ENCODE measurements around the gene PUSL1.
A peak's percentile ranks its signal among the peaks of the same experiment; 100 is the strongest.

The PUSL1 gene

DNA sequence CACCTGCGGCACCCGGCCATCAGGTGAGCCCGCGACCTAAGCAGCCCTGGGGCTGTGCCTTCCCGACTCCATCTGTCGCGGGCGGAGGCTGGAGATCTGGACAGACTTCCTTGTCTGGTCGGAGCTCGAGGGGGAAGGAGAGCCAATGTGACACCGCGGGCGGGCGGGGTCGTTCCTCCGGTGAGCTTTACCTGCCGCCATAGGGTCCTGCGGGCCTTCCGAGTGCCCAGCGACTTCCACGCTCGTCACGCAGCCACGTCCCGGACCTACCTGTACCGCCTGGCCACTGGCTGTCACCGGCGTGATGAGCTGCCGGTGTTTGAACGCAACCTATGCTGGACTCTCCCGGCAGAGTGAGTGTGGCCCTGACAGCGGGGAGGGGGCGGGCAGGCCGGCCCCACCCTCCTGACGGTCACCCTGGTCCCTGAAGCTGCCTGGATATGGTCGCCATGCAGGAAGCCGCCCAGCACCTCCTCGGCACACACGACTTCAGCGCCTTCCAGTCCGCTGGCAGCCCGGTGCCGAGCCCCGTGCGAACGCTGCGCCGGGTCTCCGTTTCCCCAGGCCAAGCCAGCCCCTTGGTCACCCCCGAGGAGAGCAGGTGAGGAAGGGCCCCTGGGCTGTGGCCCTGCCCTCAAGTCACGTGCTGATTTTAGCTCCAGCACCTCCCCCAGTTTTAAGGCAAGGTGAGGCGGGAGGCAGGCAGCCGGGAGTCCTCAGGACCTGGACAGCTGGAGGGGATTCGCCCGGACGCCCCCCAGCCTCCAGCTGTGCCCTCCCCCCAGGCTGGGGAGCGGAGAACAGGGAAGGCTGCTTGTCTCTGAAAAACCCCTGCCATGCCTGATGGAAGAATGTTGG, 1.1 kb downstream of the PUSL1 start:
- DNase-seq: no peak
- Histone ChIP-seq H3K27ac (ENCODE audit: insufficient read depth, low read length, poor library complexity, severe bottlenecking) (peak overlapping the region; percentile 75), H3K9me3 (ENCODE audit: control insufficient read depth, low read length) (no peaks in the 10 kb centered on the region), H3K4me3 (ENCODE audit: insufficient read depth, low read depth, low read length, poor library complexity, severe bottlenecking) (peak overlapping the region; percentile 84), H3K27me3 (replicated peaks; ENCODE audit: control insufficient read depth, insufficient read depth, low read length, poor library complexity, severe bottlenecking) (no peaks in the 10 kb centered on the region), H3K36me3 (ENCODE audit: control insufficient read depth, insufficient read depth, low read length) (peaks cover 40% of the 10 kb centered on the region), H3K4me1 (ENCODE audit: control insufficient read depth, insufficient read depth, low read length, poor library complexity, severe bottlenecking) (peaks cover 35% of the 10 kb centered on the region)

DNA sequence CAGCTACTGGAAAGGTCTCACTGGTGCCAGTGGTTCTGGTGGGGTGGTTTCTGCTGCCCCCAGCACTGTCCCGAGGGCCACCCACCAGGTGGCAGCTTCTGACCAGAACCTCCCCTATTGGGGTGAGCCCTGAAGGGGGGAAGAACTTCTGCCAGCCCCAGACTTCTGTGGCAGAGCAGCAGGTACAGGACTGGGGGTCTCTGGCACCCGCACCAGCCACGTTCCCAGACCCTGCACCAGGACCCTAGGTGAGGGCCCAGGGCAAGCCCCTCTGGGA, 1.6 kb downstream of the PUSL1 start:
- DNase-seq: no peak
- H3K9me3 ChIP-seq (ENCODE audit: control insufficient read depth, low read length): no peaks in the 10 kb centered on the region
- no peaks in the 10 kb centered on the region for H3K27me3 ChIP-seq (replicated peaks; ENCODE audit: control insufficient read depth, insufficient read depth, low read length, poor library complexity, severe bottlenecking)
- H3K4me1 ChIP-seq (ENCODE audit: control insufficient read depth, insufficient read depth, low read length, poor library complexity, severe bottlenecking): peaks cover 30% of the 10 kb centered on the region
- H3K4me3 ChIP-seq (ENCODE audit: insufficient read depth, low read depth, low read length, poor library complexity, severe bottlenecking): no peak overlapping the region
- no peak overlapping the region for H3K27ac ChIP-seq (ENCODE audit: insufficient read depth, low read length, poor library complexity, severe bottlenecking)
- peaks cover 41% of the 10 kb centered on the region for H3K36me3 ChIP-seq (ENCODE audit: control insufficient read depth, insufficient read depth, low read length)

DNA sequence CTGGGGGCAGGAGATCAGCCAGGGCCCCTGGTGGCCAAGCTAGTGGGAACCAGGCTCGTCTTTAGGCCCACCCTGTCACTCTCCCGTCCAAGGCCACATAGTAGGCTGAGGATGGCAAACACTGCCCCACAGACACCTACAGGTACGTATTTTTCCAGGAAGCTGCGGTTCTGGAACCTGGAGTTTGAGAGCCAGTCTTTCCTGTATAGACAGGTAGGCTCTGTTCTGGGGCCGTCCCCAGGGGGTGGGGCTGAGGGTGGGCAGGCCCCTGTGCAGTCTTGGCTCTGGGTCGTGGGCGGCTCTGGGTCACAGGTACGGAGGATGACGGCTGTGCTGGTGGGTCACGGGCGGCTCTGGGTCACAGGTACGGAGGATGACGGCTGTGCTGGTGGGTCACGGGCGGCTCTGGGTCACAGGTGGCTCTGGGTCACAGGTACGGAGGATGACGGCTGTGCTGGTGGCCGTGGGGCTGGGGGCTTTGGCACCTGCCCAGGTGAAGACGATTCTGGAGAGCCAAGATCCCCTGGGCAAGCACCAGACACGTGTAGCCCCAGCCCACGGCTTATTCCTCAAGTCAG, 2.2 kb downstream of the PUSL1 start:
- Histone ChIP-seq H3K9me3 (ENCODE audit: control insufficient read depth, low read length) (no peaks in the 10 kb centered on the region), H3K4me3 (ENCODE audit: insufficient read depth, low read depth, low read length, poor library complexity, severe bottlenecking) (no peak overlapping the region), H3K27ac (ENCODE audit: insufficient read depth, low read length, poor library complexity, severe bottlenecking) (no peak overlapping the region), H3K36me3 (ENCODE audit: control insufficient read depth, insufficient read depth, low read length) (peaks cover 44% of the 10 kb centered on the region), H3K27me3 (replicated peaks; ENCODE audit: control insufficient read depth, insufficient read depth, low read length, poor library complexity, severe bottlenecking) (no peaks in the 10 kb centered on the region), H3K4me1 (ENCODE audit: control insufficient read depth, insufficient read depth, low read length, poor library complexity, severe bottlenecking) (peaks cover 25% of the 10 kb centered on the region)
- DNase-seq: no peak

DNA sequence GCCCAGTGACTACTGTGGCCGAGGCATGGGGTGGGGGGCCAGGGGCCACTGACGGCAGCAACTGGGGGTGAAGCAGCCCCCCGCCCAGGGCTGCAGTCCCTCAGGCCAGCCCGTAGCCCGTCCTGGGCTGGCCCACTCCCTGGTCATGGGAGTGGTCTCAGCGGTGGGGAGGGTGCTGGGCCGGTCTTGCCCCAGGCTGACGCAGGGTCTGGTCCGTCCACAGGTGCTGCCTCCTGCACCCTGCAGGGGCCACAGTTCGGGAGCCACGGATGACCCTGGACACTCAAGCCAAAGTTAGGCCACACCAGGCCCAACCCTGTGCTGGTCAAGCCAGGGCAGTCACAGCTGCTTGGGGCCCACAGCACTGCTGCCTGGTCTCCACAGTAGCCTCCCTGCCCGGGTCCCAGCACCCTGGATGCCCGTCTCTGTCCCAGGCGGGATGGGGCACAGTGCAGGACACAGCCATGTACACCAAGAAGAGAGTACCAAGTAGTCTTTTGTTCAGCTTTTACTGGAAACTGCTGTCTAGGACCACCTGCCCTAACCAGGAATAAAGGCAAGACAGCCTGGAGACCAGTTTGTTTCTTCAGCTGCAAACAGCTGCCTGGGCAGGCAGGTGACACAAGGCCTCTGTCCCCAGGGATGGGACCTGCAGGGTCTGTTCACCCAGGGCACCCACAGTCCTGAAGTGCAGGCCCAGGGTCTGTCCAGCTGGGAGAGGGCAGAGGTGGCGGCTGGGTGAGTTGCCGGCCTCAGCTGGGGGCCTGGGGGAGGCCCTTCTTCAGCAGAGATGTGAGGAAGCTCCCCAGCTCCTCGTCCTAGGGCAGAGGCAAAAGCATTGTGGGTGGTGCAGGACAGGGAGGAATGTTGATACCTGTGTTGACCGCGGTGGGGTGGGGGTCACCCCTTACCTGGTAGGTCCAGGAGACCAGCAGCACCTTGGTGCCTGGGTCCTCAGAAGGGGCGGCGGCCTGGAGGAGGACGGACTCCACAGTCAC, 3.0 kb downstream of the PUSL1 start:
- Histone ChIP-seq H3K9me3 (ENCODE audit: control insufficient read depth, low read length) (no peaks in the 10 kb centered on the region), H3K27ac (ENCODE audit: insufficient read depth, low read length, poor library complexity, severe bottlenecking) (no peak overlapping the region), H3K27me3 (replicated peaks; ENCODE audit: control insufficient read depth, insufficient read depth, low read length, poor library complexity, severe bottlenecking) (no peaks in the 10 kb centered on the region), H3K4me1 (ENCODE audit: control insufficient read depth, insufficient read depth, low read length, poor library complexity, severe bottlenecking) (peaks cover 17% of the 10 kb centered on the region), H3K4me3 (ENCODE audit: insufficient read depth, low read depth, low read length, poor library complexity, severe bottlenecking) (no peak overlapping the region), H3K36me3 (ENCODE audit: control insufficient read depth, insufficient read depth, low read length) (peaks cover 44% of the 10 kb centered on the region)
- no peak for DNase-seq

DNA sequence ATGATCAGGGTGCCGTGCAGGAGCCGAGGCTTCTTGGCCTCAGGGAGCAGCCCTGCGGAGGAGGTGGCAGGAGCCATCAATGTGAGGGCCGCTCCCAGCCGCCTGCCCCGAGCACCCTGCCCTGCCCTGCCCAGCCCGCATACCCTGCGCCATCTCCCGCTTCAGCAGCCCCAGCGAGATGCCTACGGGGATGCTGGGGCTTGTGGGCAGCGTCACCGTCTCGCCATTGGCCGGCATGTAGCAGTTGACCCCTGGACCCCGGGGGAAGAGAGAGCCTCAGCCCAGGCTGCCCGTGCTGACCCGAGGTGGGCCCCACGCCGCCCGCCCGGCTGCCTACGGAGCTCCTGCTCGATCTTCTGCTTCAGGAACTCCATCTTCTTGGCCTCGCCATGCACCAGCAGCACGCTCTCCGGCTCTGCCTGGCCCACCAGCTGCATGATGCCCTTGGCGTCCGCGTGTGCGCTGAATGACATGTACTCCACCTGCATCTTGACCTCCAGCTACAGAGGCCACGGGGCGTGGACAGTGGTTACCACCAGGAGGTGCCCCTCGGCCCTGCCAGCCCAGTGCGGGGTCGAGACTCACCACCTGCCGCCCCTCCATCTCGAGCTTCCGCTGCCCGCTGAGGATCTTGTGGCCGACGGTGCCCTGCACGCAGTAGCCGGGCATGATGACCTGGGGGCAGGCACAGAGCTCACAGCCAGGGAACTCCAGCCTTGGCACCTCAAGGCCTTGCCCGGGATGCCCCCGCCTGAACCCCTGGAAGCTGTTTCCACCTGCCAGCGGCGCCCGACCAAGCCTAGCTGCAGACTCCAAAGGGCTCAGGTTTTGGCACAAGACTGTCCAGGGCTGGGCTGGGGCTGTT, 4.3 kb downstream of the PUSL1 start:
- Histone ChIP-seq H3K27me3 (replicated peaks; ENCODE audit: control insufficient read depth, insufficient read depth, low read length, poor library complexity, severe bottlenecking) (no peaks in the 10 kb centered on the region), H3K4me1 (ENCODE audit: control insufficient read depth, insufficient read depth, low read length, poor library complexity, severe bottlenecking) (peaks cover 7% of the 10 kb centered on the region), H3K9me3 (ENCODE audit: control insufficient read depth, low read length) (no peaks in the 10 kb centered on the region), H3K36me3 (ENCODE audit: control insufficient read depth, insufficient read depth, low read length) (peaks cover 44% of the 10 kb centered on the region), H3K27ac (ENCODE audit: insufficient read depth, low read length, poor library complexity, severe bottlenecking) (no peak overlapping the region), H3K4me3 (ENCODE audit: insufficient read depth, low read depth, low read length, poor library complexity, severe bottlenecking) (no peak overlapping the region)
- no peak for DNase-seq

DNA sequence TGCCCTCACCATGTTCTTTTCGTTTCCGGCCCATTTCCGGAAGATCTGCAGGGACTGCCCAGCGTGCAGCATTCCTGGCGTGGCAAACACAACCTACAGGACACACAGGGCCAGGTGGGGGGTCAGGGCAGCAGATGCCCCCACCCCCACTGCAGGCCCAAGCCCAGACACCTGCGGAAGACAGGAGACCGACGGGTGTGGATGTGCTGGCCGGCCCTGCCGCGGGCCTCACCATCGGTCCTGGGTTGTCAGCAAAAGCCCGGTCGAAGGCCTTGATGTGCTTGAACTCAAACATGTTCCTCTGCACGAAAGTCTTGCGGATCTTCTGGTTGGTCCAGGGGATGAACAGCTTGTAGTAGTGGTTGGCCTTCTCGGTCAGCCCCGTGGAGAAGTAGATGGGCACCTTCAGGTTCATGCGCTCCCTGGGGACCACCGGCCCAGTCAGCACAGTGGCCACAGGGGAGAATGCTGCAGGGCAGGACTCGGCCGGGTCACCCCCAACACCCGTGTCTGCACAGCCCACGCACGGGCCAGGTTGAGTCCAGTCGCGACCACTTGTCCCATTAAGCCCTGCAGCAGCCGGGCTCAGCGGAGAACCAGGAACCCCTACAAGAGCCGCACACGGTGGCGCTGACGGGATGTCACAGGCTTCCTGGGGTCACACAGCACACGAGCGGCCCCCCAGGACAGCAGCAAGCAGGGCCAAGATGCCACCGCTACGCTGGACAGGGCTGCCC, 5.3 kb downstream of the PUSL1 start:
- Histone ChIP-seq H3K36me3 (ENCODE audit: control insufficient read depth, insufficient read depth, low read length) (peaks cover 48% of the 10 kb centered on the region), H3K27me3 (replicated peaks; ENCODE audit: control insufficient read depth, insufficient read depth, low read length, poor library complexity, severe bottlenecking) (no peaks in the 10 kb centered on the region), H3K4me1 (ENCODE audit: control insufficient read depth, insufficient read depth, low read length, poor library complexity, severe bottlenecking) (peaks cover 7% of the 10 kb centered on the region), H3K4me3 (ENCODE audit: insufficient read depth, low read depth, low read length, poor library complexity, severe bottlenecking) (no peak overlapping the region), H3K9me3 (ENCODE audit: control insufficient read depth, low read length) (no peaks in the 10 kb centered on the region), H3K27ac (ENCODE audit: insufficient read depth, low read length, poor library complexity, severe bottlenecking) (no peak overlapping the region)
- DNase-seq: no peak

DNA sequence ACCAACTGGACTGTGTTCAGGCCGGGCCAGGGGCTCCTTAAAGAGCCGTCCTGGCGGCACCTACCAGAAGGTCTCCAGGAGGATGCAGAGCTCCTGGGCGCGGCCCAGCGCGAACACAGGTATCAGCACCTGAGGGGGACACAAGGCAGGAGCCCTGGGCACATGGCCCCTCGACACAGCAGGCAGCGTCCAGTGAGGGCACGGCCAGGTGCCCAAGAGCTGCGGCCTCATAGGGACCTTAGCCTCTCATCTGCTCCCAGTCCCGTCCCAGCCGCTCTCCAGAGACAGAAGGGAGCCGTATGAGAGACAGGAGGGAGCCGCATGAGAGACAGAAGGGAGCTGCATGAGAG, 5.8 kb downstream of the PUSL1 start:
- peaks cover 54% of the 10 kb centered on the region for H3K36me3 ChIP-seq (ENCODE audit: control insufficient read depth, insufficient read depth, low read length)

DNA sequence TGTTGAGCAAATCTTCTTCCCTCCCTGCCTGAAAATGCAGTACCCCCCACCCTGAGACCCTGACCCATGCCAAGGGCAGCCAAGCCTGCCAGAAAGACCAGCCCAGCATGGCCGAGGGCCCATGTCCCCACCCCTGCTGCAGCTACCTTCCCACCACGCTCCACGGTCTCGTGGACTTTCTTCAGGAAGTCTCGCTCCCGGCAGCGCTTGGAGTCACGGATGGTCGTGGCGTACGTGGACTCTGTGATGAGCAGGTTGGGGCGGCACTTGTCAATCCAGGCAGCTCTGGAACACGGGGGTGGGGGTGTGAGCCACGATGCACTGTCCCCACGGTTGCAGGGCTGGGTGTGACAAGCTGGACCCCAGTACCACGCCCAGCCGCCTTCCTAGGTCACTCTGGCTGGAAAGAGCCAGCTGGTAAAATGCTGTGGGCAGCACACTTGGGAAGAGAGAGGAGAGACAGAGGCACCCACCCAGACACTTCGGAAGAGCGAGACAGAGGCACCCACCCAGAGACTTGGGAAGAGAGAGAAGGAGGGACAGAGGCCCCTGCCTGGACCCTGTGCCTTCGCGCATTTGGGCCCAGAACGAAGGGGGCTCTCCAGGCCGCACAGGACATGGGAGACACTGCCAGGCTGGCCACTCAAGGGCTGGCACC, 6.4 kb downstream of the PUSL1 start:
- no peak overlapping the region for H3K4me3 ChIP-seq (ENCODE audit: insufficient read depth, low read depth, low read length, poor library complexity, severe bottlenecking)
- H3K27me3 ChIP-seq (replicated peaks; ENCODE audit: control insufficient read depth, insufficient read depth, low read length, poor library complexity, severe bottlenecking): no peaks in the 10 kb centered on the region
- H3K36me3 ChIP-seq (ENCODE audit: control insufficient read depth, insufficient read depth, low read length): peaks cover 57% of the 10 kb centered on the region
- no peaks in the 10 kb centered on the region for H3K4me1 ChIP-seq (ENCODE audit: control insufficient read depth, insufficient read depth, low read length, poor library complexity, severe bottlenecking)
- H3K27ac ChIP-seq (ENCODE audit: insufficient read depth, low read length, poor library complexity, severe bottlenecking): no peak overlapping the region
- H3K9me3 ChIP-seq (ENCODE audit: control insufficient read depth, low read length): no peaks in the 10 kb centered on the region
- DNase-seq: no peak

More for the DNA sequence above, 5.8 kb downstream of the PUSL1 start:
- Histone ChIP-seq H3K4me1 (ENCODE audit: control insufficient read depth, insufficient read depth, low read length, poor library complexity, severe bottlenecking) (peaks cover 5% of the 10 kb centered on the region), H3K9me3 (ENCODE audit: control insufficient read depth, low read length) (no peaks in the 10 kb centered on the region), H3K4me3 (ENCODE audit: insufficient read depth, low read depth, low read length, poor library complexity, severe bottlenecking) (no peak overlapping the region), H3K27ac (ENCODE audit: insufficient read depth, low read length, poor library complexity, severe bottlenecking) (no peak overlapping the region), H3K27me3 (replicated peaks; ENCODE audit: control insufficient read depth, insufficient read depth, low read length, poor library complexity, severe bottlenecking) (no peaks in the 10 kb centered on the region)
- no peak for DNase-seq

Measured in effector memory CD4-positive, alpha-beta T cell (primary cell).